HG02852 (cell line): Measurements from ENCODE around the gene RFFL.
"Not testable (repeated sequence)": the region's sequence is repeated elsewhere in the genome, so short reads cannot be mapped to it uniquely, and the experiment has no call there.

Experiments
- ATAC-seq: cut with Tn5 transposase; IDR thresholded peaks from one replicate; pipeline ENCODE4 v1.9.1; 2021; ENCODE audit warnings: mild to moderate bottlenecking, moderate library complexity; ENCODE audit not compliant: unreplicated experiment

RFFL gene

GRCh38 chr17:35050170-35050569 is 13.3 kb downstream of the RFFL start:
- no peak for ATAC-seq

- no peak for ATAC-seq
These were observed 14.7 kb downstream of the RFFL start for GRCh38 chr17:35048685-35049379.

- no peak for ATAC-seq
These were observed 16.7 kb downstream of the RFFL start for GRCh38 chr17:35046740-35047283.

- ATAC-seq = no peak
These were observed 17.3 kb downstream of the RFFL start for GRCh38 chr17:35046245-35046644.

GRCh38 chr17:35045458-35045979 is 18.0 kb downstream of the RFFL start:
- ATAC-seq = not testable (repeated sequence)

- ATAC-seq = no peak
These were observed 19.3 kb downstream of the RFFL start for GRCh38 chr17:35044181-35044580.

- ATAC-seq = no peak
These were observed 22.1 kb downstream of the RFFL start for GRCh38 chr17:35041390-35041789.

- ATAC-seq = no peak
These were observed 25.1 kb downstream of the RFFL start for GRCh38 chr17:35038453-35038852.

- ATAC-seq = no peak
These were observed 32.7 kb downstream of the RFFL start for GRCh38 chr17:35030780-35031179.

GRCh38 chr17:35028531-35029262 is 34.8 kb downstream of the RFFL start:
- ATAC-seq = no peak

GRCh38 chr17:35028097-35028496 is 35.4 kb downstream of the RFFL start:
- not testable (repeated sequence) for ATAC-seq

GRCh38 chr17:35025541-35025940 is 38.0 kb downstream of the RFFL start:
- ATAC-seq = no peak

GRCh38 chr17:35023538-35023937 is 40.0 kb downstream of the RFFL start:
- no peak for ATAC-seq

GRCh38 chr17:35022536-35023063 is 40.9 kb downstream of the RFFL start:
- ATAC-seq = no peak

GRCh38 chr17:35021520-35022380 is 41.8 kb downstream of the RFFL start:
- ATAC-seq = no peak

- ATAC-seq = no peak
These were observed 43.9 kb downstream of the RFFL start for GRCh38 chr17:35019386-35020179.

GRCh38 chr17:35018814-35019213 is 44.7 kb downstream of the RFFL start:
- no peak for ATAC-seq

GRCh38 chr17:35017021-35017420 is 46.5 kb downstream of the RFFL start:
- ATAC-seq = no peak

GRCh38 chr17:35016369-35016768 is 47.1 kb downstream of the RFFL start:
- no peak for ATAC-seq

GRCh38 chr17:35011671-35012216 is 51.8 kb downstream of the RFFL start:
- no peak for ATAC-seq
